Spleen (tissue), 7 donors: Measurements from ENCODE around the gene PKD1.

ENCODE experiments used
- CTCF ChIP-seq, 11 experiments: fragments of 200-600 bp in 7 of 11; fragments of 450-650 bp in 4 of 11; sonication (generic) in 4 of 11; IDR thresholded peaks in 8 of 11; conservative IDR thresholded peaks in 3 of 11; 1 replicate in 7 of 11; 2 replicates in 4 of 11; pipeline versions ENCODE4 v1.4.0 to v1.8.0; 2016 to 2021; ENCODE audit warnings: antibody characterized with exemption in 11 of 11, inconsistent platforms in 4 of 11, mild to moderate bottlenecking in 1 of 11
- POLR2AphosphoS5 ChIP-seq, 3 donors: sonication (generic); formaldehyde crosslinking; IDR thresholded peaks; one replicate each; pipeline ENCODE4 v1.5.1; 2017; ENCODE audit warnings: antibody characterized with exemption in 3 of 3
- donor health status: DM: no; HTN: no; CAD: no; lungs with moderate emphysema.
- donor health status: DM: no; HTN: no; CAD: no.
- donor health status: DM: no; HTN: no; CAD: no.

GRCh38 chr16:2043667-2044451 lies 91.8 kb downstream of the PKD1 start:
- no peak for TF ChIP-seq CTCF (IDR thresholded peaks at IDR 0.05 in 8 of 11, conservative IDR thresholded peaks at IDR 0.05 in 3 of 11)
- TF ChIP-seq POLR2AphosphoS5 (IDR thresholded peaks at IDR 0.05) = peak; percentile 64 to 76 (median 75)
